NCI-H128 (cell line): ENCODE data around the gene WNT4.

ENCODE experiments used
- DNase-seq: peaks from one replicate; lab custom pipeline; 2025; ENCODE audit not compliant: unreplicated experiment; lab: John Stamatoyannopoulos, UW

Gene WNT4

DNA sequence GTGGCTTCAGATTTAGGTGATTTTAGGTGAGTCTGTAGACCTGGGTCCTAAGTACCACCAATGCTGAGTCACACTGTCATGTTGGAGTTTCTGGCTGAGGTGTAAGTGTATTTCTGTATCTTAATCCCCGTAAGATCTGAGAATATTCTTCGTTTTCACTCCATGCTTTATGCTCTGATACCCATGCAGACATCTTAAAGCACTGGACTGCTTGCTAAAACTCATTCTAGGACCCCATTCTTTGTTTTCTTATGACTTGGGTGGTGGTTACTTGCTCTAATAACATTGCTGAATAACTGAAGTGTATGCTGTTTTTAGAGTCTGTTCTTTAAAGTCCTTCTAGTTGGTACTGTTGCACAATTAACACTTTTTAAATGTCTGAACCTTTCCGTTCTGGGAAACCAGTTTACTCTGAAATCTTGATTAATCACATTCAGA, 53.7 kb downstream of the WNT4 start:
- no peak for DNase-seq

- no peak for DNase-seq
Observed at GRCh38 chr1:22088331-22088730, 54.6 kb downstream of the WNT4 start.

- no peak for DNase-seq
Observed at GRCh38 chr1:22080191-22080590, 62.7 kb downstream of the WNT4 start.

DNA sequence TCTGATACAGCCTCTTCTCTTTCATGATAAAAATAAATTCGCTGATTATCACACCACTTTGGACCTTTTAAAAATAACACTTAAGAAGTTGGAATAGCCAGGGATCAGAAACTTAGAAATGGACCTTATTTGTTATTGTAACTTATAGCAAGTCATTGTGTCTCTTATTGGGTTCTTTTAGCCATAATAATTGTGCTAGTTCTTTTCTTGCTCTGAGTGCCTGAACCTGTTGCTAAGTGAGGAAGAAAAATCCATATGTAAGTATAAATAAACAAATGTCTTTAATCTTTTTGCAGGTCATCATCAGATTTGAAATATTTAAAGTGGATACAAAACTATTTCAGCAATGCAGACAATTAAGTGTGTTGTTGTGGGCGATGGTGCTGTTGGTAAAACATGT, 64.8 kb downstream of the WNT4 start:
- no peak for DNase-seq

- no peak for DNase-seq
Observed at GRCh38 chr1:22077728-22078127, 65.2 kb downstream of the WNT4 start.

- no peak for DNase-seq
Observed at GRCh38 chr1:22076346-22076745, 66.6 kb downstream of the WNT4 start.

- no peak for DNase-seq
Observed at GRCh38 chr1:22075718-22076117, 67.2 kb downstream of the WNT4 start.

GRCh38 chr1:22074803-22075202, 68.1 kb downstream of the WNT4 start:
- no peak for DNase-seq

DNA sequence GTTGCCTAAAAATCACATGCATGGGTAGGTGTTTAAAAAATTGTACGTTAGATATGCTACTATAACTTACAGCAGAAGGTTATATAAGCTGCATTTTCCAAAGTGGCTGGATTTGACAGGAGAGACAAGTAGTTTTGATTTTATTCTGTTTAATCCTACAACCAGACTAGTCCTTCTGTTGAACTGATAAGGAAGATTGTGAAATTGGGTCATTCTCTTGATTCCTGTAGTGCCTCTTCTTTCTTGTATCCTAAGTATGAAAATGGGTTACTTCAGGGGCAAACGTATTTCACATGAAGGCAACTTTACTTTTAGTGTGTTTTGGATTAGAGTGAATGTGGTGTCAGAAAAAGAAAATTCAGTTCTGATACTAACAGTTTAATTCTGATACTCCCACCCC, 71.4 kb downstream of the WNT4 start:
- no peak for DNase-seq
